Mucosa of rectum (tissue), 2 donors: ENCODE measurements around the gene RNF151.

Experiments used
- H3K27ac ChIP-seq, 2 donors: one replicate each; pipeline ENCODE4 v1.7.0; 2013; ENCODE audit warnings: inconsistent platforms in 2 of 2, low read depth in 2 of 2, low read length in 2 of 2
- H3K27me3 ChIP-seq, 2 donors: one replicate each; pipeline ENCODE4 v1.7.0; 2013; ENCODE audit warnings: low read length in 2 of 2; ENCODE audit not compliant: control insufficient read depth in 2 of 2, insufficient read depth in 2 of 2
- H3K36me3 ChIP-seq, 2 donors: one replicate each; pipeline ENCODE4 v1.7.0; 2013; ENCODE audit warnings: low read length in 2 of 2; ENCODE audit not compliant: control insufficient read depth in 2 of 2, insufficient read depth in 2 of 2
- H3K4me1 ChIP-seq, 2 donors: one replicate each; pipeline ENCODE4 v1.7.0; 2013; ENCODE audit warnings: low read length in 2 of 2, mild to moderate bottlenecking in 1 of 2; ENCODE audit not compliant: control insufficient read depth in 2 of 2, insufficient read depth in 2 of 2
- H3K4me3 ChIP-seq, 2 donors: one replicate each; pipeline ENCODE4 v1.7.0; 2013; ENCODE audit warnings: low read length in 2 of 2
- H3K9ac ChIP-seq, 2 donors: one replicate each; pipeline ENCODE4 v1.7.0; 2013; ENCODE audit warnings: low read length in 2 of 2, low read depth in 1 of 2, mild to moderate bottlenecking in 1 of 2
- H3K9me3 ChIP-seq, 2 donors: one replicate each; pipeline ENCODE4 v1.7.0; 2013; ENCODE audit warnings: low read length in 2 of 2; ENCODE audit not compliant: control insufficient read depth in 2 of 2
- donor health status: healthy.
- donor health status: Normal muscosa, but diverticular disease.

The RNF151 gene

GRCh38 chr16:1971796-1972489 lies 5.3 kb downstream of the RNF151 start, which contains the start of gene TBL3:
Gene TBL3, plus strand, starts transcription at chr16:1972053. Its CDS starts 112 bp downstream, at chr16:1972165.
- Histone ChIP-seq H3K9ac (peak within 1 kb of the TSS; percentile 87 to 95), H3K27me3 (no peaks in the 10 kb centered on the region), H3K36me3 (peaks cover 25 to 27% of the 10 kb centered on the region in 2 donors), H3K27ac (peak within 1 kb of the TSS; percentile 92 to 99), H3K9me3 (no peaks in the 10 kb centered on the region), H3K4me1 (peaks cover 11 to 12% of the 10 kb centered on the region in 2 donors), H3K4me3 (peak within 1 kb of the TSS; percentile 77 to 87)

- Histone ChIP-seq H3K9me3 (no peaks in the 10 kb centered on the region), H3K27me3 (no peaks in the 10 kb centered on the region), H3K9ac (peak overlapping the region; percentile 68 to 87), H3K4me1 (peaks cover 11 to 12% of the 10 kb centered on the region in 2 donors), H3K36me3 (peaks cover 28 to 29% of the 10 kb centered on the region in 2 donors), H3K27ac (peak overlapping the region in 1 of 2 donors; percentile 99), H3K4me3 (peak overlapping the region; percentile 77 to 87)
Measured at GRCh38 chr16:1972490-1972877, 5.8 kb downstream of the RNF151 start.

GRCh38 chr16:1973461-1974156 lies 7.0 kb downstream of the RNF151 start:
- no peak overlapping the region for H3K9ac ChIP-seq
- H3K36me3 ChIP-seq = peaks cover 37 to 38% of the 10 kb centered on the region in 2 donors
- H3K4me3 ChIP-seq = no peak overlapping the region
- H3K27ac ChIP-seq = no peak overlapping the region
- H3K9me3 ChIP-seq = no peaks in the 10 kb centered on the region
- H3K27me3 ChIP-seq = no peaks in the 10 kb centered on the region
- peaks cover 14% of the 10 kb centered on the region in 2 donors for H3K4me1 ChIP-seq

GRCh38 chr16:1974157-1975070 lies 7.8 kb downstream of the RNF151 start:
- Histone ChIP-seq H3K36me3 (peaks cover 37 to 38% of the 10 kb centered on the region in 2 donors), H3K4me3 (no peak overlapping the region)

GRCh38 chr16:1975432-1976215 lies 9.0 kb downstream of the RNF151 start:
- H3K4me1 ChIP-seq = peaks cover 24 to 30% of the 10 kb centered on the region in 2 donors
- peaks cover 37 to 38% of the 10 kb centered on the region in 2 donors for H3K36me3 ChIP-seq
- no peak overlapping the region for H3K9ac ChIP-seq
- peaks cover 0 to 3% of the 10 kb centered on the region in 2 donors for H3K27me3 ChIP-seq
- no peak overlapping the region for H3K4me3 ChIP-seq
- H3K9me3 ChIP-seq = no peaks in the 10 kb centered on the region
- no peak overlapping the region for H3K27ac ChIP-seq

More at GRCh38 chr16:1974157-1975070, 7.8 kb downstream of the RNF151 start:
- H3K9ac ChIP-seq = no peak overlapping the region
- peaks cover 17 to 18% of the 10 kb centered on the region in 2 donors for H3K4me1 ChIP-seq
- H3K27ac ChIP-seq = no peak overlapping the region
- H3K27me3 ChIP-seq = no peaks in the 10 kb centered on the region
- no peaks in the 10 kb centered on the region for H3K9me3 ChIP-seq

- Histone ChIP-seq H3K27me3 (peaks cover 0 to 8% of the 10 kb centered on the region in 2 donors), H3K9me3 (no peaks in the 10 kb centered on the region), H3K4me3 (no peak overlapping the region), H3K27ac (no peak overlapping the region), H3K36me3 (peaks cover 37 to 38% of the 10 kb centered on the region in 2 donors), H3K9ac (no peak overlapping the region), H3K4me1 (peaks cover 25 to 31% of the 10 kb centered on the region in 2 donors)
Measured at GRCh38 chr16:1976216-1976520, 9.5 kb downstream of the RNF151 start.

- H3K9me3 ChIP-seq = no peaks in the 10 kb centered on the region
- H3K36me3 ChIP-seq = peaks cover 37 to 38% of the 10 kb centered on the region in 2 donors
- no peak overlapping the region for H3K4me3 ChIP-seq
- H3K9ac ChIP-seq = no peak overlapping the region
- H3K27me3 ChIP-seq = peaks cover 0 to 14% of the 10 kb centered on the region in 2 donors
- H3K4me1 ChIP-seq = peaks cover 32 to 42% of the 10 kb centered on the region in 2 donors
- no peak overlapping the region for H3K27ac ChIP-seq
Measured at GRCh38 chr16:1976951-1977874, 10.6 kb downstream of the RNF151 start.

- H3K4me1 ChIP-seq = peaks cover 32 to 43% of the 10 kb centered on the region in 2 donors
- peaks cover 37 to 38% of the 10 kb centered on the region in 2 donors for H3K36me3 ChIP-seq
- H3K27me3 ChIP-seq = peaks cover 0 to 14% of the 10 kb centered on the region in 2 donors
- H3K27ac ChIP-seq = no peak overlapping the region
- H3K9me3 ChIP-seq = no peaks in the 10 kb centered on the region
- H3K4me3 ChIP-seq = no peak overlapping the region
- no peak overlapping the region for H3K9ac ChIP-seq
Measured at GRCh38 chr16:1977875-1978268, 11.2 kb downstream of the RNF151 start.
